ENCODE results near the gene PITRM1.

GRCh38 chr10:3104251-3104918 lies 68.2 kb downstream of the PITRM1 start:
- TF ChIP-seq, protein P1, sequence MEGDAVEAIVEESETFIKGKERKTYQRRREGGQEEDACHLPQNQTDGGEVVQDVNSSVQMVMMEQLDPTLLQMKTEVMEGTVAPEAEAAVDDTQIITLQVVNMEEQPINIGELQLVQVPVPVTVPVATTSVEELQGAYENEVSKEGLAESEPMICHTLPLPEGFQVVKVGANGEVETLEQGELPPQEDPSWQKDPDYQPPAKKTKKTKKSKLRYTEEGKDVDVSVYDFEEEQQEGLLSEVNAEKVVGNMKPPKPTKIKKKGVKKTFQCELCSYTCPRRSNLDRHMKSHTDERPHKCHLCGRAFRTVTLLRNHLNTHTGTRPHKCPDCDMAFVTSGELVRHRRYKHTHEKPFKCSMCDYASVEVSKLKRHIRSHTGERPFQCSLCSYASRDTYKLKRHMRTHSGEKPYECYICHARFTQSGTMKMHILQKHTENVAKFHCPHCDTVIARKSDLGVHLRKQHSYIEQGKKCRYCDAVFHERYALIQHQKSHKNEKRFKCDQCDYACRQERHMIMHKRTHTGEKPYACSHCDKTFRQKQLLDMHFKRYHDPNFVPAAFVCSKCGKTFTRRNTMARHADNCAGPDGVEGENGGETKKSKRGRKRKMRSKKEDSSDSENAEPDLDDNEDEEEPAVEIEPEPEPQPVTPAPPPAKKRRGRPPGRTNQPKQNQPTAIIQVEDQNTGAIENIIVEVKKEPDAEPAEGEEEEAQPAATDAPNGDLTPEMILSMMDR (IDR thresholded peaks at IDR 0.05 in 4 of 5, conservative IDR thresholded peaks at IDR 0.05 in 1 of 5), result no peak
- TF ChIP-seq POLR2A (IDR thresholded peaks at IDR 0.05), result peak; percentile 20 to 28
